GM21619 (cell line): ENCODE results near the gene LRMDA.

Source experiments
- ATAC-seq: cut with Tn5 transposase; IDR thresholded peaks from one replicate; pipeline ENCODE4 v1.9.1; 2021; ENCODE audit not compliant: unreplicated experiment

The LRMDA gene

DNA sequence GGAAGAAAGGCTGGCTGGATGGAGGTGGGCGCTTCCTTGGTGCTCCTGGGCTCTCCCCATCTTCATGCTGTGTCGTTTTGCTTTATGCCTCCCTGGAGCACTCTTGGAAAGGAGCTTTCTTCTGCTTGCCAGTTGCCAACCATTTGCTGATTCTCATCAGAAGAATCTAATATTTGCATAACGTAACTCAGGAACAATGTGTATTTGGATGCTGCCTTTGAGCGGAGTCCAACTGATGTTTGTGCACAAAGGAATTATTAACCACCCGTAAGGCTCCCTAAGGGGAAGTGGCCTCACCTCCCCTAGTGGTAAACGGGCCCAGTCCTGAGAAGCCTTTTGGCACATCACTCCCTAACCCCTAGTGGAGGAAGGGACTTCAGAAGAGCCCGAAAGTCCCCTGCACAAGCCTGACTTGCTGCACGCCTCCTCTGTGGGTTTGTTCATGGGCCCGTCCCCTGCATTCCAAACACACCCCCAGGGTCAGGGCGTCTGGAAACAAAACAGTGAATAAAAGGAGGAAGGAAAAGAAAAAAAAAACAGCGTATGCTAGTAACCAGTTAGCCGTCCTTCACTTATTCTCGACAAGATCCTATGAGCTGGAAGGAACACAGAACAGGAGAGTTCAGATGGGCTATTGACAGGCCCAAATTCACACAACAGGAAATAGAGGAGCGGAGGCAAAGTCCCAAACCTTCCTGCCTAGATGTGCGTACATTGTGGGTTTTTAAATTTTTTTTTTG is 602.2 kb downstream of the LRMDA start:
- ATAC-seq = no peak

DNA sequence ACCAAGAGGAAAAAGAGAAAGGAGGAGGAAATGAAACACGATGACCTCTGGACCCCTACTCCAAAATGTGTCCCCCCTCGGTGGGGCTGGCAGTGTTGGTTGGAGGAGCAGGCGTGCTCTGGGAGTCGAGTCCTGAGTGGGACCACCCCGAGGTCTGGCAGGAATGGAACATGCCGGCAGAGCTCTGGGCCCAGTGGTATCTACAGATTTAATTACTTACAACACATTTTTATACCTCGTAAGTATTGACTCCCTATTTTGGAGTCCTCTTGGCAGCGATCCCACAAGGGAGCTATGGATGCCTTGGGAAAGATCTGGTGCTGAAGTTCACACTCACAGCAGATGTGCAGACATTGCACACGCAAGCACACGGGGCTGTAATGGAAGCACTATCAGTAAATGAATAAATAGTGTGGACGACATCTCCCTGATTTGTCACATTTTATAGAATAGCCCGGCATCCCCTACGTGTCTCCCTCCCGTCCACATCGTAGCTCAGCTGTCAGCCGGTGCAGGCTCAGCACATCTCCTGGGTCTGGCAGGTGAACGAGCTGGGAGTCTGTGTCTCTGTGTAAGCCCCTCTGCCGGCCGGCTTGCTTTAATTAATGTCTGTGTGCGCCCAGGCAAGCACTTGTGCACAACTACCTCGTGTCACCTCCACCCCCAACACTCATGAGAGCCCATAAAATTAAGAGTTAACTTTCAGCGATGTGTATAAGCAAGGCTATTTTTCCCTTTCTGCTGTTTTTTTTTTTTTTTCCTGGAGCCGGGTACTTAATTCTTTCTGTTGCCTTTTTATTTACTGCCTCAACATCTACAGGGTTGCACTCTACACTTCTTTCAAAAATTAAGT is 603.2 kb downstream of the LRMDA start:
- ATAC-seq = no peak

DNA sequence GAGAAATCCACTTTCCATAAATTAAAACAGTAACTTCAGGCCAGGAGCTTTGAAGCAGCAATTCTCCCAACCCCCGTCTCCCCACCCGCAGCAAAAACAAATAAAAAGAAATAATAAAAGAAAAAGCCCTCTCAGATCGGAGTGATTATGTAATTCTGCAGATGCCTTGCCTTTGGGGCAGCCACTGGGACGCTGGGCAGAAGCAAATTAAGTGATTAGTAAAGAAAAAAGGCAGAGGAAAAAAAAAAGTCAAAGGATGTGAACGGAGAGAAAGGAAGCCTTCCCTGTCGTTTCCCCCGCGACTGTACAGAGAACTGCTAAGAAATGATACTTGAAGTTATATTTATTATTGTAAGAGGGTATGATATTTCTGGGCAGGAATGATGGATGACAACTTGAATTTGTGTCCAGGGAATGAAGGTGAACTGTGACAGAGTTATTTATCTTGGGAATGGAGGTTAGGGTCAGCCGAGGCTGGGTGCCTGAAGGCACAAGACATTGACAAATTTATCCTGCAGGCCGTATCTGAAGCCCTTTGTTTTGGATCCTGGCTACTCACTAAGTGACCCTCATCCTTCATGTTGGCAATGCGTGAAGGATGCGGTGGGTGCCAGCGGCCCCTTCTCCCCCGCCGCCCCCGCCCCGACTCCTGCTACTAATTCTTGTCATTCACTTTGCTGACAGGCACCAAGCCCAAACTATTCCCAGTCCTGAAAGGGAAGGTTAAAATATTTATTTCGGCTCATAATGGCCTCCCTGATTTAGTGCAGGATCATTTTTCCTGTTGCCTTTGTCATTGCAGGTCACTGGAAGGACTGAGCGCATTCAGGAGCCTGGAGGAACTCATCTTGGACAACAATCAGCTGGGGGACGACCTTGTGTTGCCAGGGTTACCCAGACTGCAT is 604.0 kb downstream of the LRMDA start:
- ATAC-seq = no peak

DNA sequence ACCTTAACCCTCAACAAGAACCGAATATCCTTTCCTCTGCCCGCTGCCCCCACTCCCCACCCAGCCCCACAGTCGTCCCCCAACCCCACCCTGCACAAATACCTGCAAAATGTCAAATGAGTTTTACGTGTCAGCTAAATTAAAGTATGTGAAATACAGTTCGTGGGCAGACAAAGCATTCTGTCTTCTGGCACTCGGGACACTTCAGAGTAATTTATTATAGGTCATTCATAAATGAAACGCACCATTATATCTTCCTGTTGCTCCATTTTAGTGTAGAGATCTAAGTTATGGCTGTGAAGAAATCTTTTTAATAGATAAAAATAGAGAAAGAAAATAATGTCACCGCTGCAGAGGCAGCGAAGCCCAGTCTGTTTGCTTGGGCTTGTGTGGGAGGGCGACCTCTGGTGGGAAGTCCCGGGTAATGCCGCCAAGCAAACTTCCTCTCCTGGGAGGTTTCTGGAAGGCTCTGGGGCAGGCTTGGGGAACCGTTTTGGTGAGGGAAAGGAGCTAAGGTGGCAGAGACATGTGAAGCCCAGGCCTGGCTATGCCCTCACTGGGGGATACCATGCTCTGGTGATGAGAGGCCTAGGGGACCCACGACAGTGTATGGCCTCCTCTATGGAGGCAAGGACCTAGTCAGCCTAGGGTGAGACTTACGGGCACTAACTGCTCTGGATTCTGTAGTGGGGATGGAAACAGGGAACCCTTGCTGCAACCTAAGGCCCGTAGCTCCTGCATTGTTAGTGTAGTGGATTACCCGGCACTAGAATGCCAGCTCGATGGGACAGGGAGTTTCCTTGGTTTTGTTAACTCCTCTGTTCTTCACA is 604.9 kb downstream of the LRMDA start:
- no peak for ATAC-seq

DNA sequence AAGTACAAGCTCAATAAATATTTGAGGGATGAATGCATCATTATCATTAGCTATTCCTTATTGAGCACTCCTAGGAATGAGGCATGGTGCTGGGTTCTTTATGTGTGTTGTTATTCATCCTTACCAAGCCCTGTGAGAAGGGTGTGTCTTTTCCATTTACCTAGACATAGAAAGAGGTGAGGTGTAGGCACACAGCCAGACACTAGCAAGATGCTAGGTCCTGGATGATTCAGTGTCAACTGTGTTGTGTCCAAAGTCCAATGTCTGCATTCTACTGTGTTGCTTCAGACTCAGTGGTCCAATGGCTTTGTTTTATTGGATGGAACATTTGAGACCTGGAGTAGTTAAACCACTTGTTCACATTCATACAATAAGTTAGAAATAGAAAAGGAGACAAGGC is 605.5 kb downstream of the LRMDA start:
- no peak for ATAC-seq

DNA sequence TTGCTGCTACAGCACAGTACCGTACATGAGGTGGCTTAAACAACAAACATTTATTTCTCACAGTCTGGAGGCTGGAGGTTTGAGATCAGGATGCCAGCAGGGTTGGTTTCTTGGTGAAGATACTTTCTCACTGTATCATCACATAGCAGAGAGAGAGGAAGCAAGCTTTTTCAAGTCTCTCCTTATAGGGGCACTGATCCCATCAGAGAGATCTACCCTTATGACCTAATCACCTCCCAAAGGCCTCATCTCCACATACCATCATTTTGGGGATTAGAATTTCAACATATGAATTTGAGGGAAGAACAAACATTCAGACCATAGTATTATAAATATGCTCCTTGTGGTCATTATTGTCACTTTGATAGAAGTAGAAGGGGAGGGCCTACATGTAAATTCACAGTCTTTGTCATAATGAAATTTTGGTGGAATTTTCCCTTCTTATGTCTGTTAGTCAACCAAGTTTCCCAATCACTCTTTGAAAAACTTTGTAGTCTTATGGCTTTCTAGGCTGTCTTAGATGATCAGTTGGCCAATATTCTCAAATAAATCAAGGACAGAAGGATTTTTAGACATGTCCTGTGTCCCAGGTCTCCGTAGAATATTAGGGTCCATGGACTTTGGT is 606.2 kb downstream of the LRMDA start:
- no peak for ATAC-seq

DNA sequence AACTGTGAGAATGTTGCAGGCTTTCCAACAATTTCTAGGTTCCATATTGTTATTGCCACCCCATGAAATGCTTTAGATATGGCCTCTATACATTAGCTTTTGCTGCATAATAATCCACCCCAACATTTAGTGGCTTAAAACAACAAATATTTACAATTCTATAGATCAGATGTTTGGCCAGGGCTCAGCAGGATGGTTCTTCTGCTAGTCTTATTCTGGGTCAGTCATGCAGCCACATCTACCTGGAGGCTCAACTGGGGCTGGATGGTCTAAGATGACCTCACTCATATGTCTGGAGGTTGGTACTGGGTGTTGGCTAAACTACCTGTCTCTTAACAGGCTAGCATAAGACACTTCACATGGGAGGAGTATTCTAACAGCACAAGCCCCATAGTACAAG is 607.3 kb downstream of the LRMDA start:
- no peak for ATAC-seq

DNA sequence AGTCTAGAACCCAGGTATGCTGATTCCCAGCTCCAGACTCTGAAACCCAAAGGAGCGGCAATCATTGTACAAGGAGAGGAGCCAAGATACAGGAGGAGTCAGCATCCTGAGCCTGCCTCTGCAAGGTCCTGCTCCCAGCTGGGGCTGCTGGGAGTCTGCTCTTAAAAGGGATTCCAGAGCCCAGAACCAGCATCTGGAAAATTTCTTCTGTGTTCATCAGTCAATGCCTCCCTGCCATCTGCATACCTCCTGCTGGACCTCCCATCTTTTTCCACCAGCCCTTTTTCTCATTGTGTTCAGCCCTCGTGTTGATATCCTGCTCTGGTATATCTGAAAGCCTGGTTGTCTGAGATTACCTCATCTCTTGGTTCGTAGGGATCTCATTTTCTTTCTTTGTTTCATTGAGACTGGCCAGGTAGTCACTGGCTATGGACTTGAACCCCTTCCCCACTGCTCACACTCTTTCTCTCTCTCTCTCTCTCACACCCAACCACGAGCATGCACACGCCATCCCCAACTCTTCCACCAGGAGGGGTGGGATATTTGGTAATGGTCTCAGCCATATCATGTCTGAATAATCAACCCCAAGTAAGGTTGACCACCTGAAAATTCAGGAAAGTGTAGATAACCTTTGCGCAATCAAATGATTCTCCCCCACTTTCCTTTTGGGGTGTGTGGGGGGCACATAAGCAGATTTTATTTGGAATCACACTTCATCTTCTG is 608.8 kb downstream of the LRMDA start:
- ATAC-seq = no peak

DNA sequence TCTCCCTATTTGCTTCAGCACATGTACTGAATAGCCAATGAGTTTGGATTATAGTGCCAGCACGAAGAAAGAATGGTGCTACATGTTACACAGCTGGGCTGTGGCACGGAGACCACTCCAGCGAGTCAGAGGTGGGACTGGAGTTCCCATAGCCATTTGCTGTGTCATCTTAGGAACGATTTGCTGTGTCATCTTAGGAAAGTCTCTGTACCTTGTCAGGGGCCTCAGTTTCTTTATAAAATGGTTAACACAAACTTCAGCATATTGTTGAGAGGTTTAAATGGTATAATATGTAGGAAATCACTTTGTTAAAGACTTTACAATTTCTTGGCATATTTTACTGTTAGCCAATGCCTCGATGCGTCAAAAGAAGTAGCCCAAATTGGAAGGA is 609.4 kb downstream of the LRMDA start:
- no peak for ATAC-seq

DNA sequence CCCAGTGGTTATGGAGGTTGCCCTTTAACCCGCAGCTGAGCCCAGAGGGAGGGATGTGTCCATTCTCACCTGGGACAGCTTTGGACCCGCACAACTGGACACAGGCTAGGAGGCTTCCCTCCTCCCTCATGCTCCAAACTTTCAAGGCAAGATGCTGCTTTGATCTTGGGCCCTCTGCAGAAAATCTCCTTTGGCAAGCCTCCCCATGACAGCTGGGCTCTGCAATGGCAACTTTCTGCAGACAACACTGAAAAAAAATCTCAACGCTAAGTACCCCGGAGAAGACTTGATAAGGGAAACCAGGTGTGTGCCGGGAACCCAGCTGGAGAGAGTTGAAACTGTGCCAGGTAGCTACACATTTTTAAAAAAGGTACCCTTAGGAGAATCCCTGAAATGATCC is 610.1 kb downstream of the LRMDA start:
- ATAC-seq = no peak

DNA sequence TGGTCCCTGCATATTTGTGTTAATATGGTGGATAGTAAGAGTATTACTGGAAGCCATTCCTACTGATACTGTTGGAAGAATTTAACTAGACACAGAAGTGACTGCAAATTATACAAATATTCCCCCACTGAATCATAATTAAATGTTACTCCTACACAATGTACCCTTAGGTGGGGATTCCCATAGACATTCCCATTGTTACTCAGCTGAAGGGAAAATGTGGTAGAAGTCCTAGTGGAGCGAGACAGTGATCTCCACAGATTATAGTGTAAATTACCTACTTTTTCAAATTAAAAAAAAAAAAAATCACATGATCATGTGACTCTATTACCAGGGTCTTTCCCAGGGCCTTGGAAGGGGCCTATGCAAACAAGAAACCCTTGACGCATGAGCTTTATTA is 611.8 kb downstream of the LRMDA start:
- no peak for ATAC-seq

DNA sequence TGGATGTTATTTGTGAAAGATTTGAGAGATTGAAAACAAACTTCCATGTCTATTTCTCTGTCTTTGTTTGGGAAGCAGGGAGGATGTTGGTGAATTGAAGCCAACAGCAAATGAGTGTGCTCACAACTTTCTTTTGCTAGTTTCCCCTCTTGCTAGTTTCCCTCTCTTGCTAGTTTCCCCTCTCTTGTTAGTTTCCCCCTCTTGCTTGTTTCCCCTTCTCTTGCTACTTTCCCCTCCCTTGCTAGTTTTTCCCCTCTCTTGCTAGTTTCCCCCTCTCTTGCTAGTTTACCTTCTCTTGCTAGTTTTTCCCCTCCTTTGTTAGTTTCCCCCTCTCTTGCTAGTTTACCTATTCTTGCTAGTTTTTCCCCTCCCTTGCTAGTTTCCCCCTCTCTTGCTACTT is 613.3 kb downstream of the LRMDA start:
- ATAC-seq = no peak

DNA sequence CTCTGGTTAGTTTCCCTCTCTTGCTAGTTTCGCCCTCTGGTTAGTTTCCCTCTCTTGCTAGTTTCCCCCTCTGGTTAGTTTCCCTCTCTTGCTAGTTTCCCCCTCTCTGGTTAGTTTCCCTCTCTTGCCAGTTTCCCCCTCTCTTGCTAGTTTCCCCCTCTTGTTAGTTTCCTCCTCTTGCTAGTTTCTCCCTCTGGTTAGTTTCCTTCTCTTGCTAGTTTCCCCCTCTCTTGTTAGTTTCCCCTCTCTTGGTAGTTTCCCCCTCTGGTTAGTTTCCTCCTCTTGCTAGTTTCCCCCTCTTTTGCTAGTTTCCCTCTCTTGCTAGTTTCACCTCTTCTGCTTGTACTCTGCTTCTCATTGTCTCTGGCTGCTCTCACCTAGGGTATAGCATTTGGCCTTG is 613.8 kb downstream of the LRMDA start:
- ATAC-seq = no peak

DNA sequence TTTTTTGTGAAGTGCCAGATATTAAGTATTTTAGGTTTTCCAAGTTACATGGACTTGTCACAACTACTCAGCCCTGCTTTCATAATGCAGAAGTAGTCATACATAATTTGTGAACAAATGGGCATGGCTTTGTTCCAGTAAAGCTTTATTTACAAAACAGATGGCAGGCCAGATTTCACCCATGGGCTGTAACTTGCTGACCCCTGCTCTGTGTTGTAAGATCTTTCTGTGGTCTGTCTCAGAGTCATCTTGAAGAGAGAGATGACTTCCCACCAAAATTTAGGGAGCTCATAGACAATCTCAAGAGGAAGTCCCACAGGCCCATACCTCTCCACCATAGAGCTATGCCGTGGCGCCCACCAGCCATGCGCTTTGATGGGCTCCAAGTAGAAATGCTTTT is 616.1 kb downstream of the LRMDA start:
- ATAC-seq = no peak

DNA sequence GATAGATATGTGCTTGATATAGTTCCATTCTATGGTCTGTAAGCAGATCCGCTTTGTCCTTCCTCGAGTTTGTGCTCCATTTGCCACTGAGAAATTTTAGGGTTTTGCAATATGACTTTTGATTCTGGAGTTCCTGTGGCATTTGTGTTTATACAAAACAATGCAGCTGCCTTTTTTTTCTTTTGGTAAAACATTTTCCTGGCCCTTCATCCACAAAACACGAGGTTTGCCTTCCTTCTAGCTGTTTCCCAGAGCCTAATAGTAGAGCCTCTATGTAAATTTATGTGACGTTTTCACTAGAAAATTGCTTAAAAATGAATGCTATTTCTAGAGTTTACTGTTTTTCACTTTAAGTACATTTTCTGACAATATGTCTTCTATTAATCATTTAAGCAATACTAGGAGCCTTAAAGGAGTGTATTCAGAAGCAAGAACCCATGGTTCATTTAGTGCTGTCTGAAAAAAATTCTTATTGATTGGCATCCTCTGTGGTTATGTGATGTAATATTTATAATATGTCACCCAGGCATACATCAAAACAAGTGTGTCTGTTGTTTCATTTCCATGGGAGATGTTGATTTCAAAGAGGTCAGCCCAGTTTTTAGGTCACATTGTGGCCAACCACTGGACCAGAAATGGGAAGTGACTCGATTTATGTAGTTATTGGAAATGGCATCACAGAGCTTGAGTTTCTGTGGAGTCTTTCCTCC is 618.3 kb downstream of the LRMDA start:
- no peak for ATAC-seq

DNA sequence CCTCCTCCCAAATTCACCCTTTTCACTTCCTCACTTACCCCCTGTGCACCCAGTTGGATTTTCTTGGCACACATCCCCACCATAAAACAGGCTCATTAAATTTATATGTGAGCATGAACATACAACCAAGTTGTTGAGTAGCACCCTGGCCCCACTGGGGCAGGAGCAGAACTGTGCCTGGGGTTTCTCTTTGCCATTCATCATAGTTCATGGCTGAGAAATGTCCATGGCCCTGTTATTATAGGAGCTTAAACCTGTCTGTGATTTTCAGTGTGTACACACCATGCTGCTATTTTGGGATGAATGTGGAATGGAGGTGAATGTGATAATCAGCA is 618.8 kb downstream of the LRMDA start:
- ATAC-seq = no peak

DNA sequence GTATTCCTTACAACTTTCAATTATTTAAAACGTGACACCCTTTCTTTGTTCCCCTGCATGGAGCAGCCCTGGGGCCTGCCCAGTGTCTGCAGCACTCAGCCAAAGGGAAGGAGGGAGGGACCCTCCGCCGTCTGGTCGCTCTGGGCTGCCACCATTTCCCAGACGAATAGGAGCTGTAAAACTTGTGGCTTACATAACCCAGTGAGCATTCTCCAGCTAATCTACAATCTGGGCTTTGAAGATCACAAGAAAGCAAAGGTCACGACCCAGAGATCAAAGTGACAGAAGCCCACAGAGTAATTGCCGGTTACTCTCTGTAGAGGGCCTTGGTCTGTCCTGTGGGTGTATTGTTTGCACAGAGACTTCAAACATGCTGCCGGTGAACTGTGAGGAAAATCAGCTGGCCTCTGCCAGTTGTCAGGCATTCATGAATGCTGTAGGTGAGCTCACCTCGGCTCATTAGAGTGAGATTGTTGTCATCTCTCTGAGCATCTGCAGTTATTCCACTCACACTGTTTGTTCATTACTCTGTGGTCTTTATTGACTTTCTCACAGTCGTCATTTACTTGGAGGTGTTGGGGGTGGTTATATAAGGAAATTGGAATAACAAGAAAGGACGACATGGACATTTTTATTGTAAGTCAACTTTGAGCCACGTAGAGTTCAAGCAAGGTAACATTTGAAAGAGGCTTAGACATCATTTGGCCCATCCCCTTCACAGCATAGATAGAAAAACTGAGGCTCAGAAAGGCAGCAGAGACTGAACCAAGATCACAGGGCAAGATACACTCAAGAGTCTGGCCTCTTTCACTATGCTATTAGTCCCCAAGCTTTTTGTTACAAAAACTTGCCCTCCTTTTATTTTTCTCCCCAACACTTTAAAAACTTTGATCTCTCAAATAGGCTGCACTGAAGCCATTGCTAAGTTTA is 619.8 kb downstream of the LRMDA start:
- no peak for ATAC-seq
